Inflammatory macrophage treated with lipopolysaccharide for 1 hour (primary cell): Measurements from ENCODE around the gene TEDC1.

Source experiments
- DNase-seq, 2 donors: peaks; one replicate each; pipeline ENCODE4 v3.0.0-alpha.2; 2020 to 2022

TEDC1 gene

GRCh38 chr14:105527381-105527825 lies 36.4 kb downstream of the TEDC1 start:
- no peak for DNase-seq

DNA sequence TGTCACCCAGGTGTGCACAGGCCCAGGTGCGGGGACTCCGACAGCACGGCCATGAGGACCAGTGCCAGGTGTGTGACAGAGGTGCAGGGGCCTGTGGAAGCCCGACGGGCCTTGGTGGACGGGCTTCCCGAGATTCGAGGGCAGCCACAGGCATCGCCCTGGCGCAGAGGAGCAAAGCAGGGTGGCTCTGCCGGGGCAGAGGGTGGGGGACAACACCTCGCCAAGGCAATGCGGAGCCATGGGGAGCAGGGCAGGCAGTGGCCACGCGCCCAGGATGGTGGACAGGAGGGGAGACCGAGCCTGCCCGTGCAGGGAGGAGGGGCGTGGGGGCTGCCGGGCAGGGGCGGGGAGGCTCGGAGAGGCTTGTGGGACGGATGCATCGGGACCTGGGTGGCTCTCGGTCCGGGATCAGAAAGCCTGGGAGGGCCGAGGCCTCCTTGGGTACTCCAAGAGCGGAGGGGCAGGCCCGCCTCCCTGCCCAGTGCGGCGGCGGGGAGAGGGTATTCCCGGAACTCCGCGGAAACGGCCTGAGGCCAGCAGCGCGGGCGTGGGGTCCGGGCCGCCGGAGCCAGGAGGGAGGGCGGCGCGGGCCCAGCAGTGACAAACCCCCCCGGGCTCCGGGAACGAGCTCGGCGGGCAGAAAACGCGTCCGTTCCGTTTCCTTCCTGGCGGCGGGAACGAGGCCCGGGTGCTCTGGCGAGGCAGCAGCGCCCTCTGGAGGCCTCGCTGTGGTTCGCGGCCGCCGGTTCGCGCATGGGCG lies 37.0 kb downstream of the TEDC1 start:
- peak; percentile 41 to 70 for DNase-seq

GRCh38 chr14:105528586-105529318 lies 37.7 kb downstream of the TEDC1 start:
- DNase-seq: no peak

GRCh38 chr14:105529319-105529568 lies 38.2 kb downstream of the TEDC1 start:
- DNase-seq: no peak

DNA sequence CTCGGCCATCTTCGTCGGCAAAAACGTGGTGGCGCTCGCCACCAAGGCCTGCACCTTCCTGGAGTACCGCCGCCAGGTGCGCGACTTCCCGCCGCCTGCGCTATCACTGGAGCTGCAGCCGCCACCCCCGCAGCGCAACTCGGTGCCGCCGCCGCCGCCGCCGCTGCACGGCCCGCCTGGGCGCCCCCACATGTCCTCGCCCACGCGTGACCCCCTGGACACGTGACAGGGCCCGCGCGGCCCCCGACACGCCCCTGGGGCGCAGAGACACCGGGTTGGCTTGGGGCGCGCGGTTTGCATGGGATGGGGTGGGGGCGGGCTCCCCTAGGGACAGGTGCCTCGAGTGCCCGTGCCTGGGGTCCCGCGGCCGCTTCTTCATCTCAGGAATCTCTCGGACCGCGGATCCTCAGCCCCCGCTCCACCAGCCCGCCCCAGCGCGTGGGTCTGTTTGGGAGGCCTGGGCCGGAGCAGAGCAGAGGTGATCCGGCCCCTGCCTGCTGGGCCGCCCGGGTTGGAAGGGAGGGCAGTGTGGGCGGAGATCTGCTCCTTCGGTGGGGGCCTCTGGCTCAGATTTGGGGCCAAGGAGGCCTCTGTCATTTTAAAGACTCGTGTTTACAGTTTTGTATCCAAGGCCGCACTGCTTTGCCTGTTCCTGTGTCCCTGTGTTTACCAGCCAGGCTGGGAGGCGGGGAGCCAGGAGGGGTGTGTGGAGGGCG lies 38.7 kb downstream of the TEDC1 start:
- no peak for DNase-seq

- DNase-seq: no peak
Observed at GRCh38 chr14:105530285-105531087, 39.4 kb downstream of the TEDC1 start.

GRCh38 chr14:105531088-105531893 lies 40.2 kb downstream of the TEDC1 start:
- DNase-seq: no peak

GRCh38 chr14:105531894-105532623 lies 41.0 kb downstream of the TEDC1 start:
- no peak for DNase-seq

- DNase-seq: no peak
Observed at GRCh38 chr14:105532735-105533141, 41.7 kb downstream of the TEDC1 start.

- DNase-seq: no peak
Observed at GRCh38 chr14:105533391-105533790, 42.3 kb downstream of the TEDC1 start.

DNA sequence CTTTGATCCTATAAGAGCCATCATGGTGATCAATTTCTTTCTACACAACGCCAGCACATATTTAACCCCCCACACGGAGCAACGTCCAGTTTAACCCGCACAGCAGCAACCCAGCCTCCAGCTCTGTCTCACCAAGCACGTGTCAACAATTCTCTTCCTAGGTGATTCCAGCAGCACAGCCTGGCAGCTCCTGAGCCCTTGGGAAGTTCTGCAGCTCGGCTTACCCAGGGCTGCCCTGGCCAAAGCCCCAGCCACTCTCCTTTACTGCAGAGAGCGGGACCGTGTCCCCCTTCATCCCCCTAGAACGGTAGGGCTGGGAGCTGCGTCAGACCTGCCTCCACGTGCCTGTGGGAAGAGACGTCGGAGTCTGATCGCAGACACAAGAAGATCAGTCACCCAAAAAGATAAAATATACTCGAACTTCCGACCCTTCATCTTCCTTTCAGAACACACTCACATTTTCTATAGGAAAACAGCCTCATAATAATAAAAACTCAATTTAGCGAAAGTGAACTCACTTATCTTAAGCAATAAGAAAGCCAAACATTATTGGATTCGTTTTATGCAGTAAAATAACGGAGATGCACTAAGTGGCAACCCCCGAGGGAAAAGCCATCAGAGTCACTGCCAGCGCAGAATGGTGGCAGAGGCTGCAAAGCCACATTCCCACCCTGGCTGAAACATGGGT lies 42.9 kb downstream of the TEDC1 start:
- no peak for DNase-seq

DNA sequence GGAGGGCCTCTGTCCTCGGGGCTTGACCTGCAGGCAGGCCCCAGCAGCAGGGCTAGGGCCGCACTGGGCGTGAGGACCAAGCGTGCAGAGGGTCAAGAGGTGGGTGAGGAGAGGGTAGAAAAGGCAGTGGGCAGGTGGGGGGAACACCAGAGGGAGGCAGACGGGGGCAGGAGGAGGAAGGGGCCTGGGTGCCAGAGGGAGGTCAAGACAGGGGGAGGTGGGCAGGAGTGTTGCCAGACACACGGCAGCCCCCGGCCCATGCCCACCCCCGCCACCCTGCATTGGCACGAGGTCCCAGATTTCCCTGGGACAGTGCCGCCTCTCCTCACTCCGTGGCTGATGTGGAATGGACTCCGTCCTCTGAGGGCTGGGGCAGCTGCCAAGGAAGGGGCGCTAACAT lies 43.5 kb downstream of the TEDC1 start:
- DNase-seq: no peak

DNA sequence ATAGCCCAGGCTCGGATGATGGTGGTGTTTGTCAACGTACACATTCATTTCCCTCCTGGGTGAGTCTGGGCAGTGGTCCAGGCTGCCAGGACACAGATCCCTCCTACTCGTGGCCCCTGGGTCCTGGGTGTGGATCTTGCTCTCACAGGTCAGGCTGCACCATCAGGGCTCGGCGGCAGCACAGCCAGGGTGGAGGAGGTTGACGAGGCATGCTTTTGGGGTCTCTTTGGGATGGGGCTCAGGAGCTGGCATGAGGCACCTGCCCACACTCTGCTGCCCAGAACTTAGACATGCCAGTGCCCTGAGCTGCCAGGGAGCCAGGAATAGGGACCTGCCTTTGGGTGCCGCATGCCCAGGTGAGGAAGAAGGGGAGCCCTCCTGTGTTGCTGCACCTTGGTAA lies 45.0 kb downstream of the TEDC1 start:
- no peak for DNase-seq

GRCh38 chr14:105536691-105537579 lies 45.9 kb downstream of the TEDC1 start:
- DNase-seq: no peak

DNA sequence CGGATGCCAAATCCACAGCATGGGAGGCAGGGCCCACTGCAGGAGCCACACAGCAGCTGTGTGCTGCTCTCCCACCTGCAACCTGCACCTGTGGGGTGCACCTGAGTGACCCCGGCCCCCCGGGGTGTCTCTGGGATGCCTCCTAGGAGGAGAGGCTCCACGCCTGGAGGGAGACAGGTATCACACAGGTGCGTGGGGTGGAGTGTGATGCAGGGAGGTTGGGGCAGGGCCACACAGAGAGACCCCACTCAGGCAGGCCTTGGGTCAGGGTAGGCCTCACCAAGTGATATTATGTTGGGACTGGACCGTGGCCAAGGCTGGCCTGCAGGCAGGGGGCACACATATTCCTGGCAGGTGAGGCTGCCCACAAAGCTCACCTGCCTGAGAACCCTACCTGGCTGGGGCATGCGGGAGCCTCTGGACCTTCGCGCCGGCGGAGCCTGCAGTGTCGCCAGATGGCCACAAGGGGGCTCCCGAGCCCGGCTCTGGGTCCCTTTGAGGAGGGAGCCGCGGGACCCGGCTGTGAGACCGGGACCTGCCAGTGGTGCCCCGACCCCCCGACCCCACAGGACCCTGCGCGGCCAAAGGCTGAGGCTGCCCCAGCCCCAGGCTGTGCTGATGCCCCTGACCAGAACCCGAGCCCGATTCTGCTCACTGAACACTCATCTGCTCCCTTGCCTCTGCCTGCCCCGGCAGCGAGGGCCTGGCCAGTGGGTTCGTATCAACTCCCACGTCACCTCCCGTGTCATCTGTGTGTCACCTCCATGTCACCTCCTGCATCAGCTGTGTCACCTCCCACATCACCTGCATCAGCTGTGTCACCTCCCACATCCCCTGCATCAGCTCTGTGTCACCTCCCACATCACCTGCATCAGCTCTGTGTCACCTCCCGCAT lies 46.8 kb downstream of the TEDC1 start:
- peak in 1 of 2 donors; percentile 70 for DNase-seq

- no peak for DNase-seq
Observed at GRCh38 chr14:105538481-105539049, 47.5 kb downstream of the TEDC1 start.

DNA sequence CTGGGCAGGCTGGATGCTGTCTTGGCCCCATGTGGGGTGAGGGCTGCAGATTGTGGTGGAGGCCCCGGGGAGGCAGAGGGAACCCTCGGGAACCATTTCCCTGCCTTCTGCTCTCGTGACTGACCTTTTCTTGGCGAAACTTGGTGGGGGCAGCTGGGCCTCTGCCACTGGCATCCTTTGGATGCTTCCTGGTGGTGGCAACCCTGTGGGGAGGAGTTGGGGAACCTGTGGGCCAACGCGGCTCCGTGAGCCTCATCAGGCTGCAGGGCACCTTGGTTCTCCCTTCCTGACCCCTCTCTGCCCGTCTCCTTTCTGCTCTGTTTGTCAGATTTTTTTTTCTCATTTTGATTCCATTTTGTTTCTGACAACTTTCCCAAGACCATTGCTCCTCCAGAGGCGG lies 49.8 kb downstream of the TEDC1 start:
- no peak for DNase-seq

DNA sequence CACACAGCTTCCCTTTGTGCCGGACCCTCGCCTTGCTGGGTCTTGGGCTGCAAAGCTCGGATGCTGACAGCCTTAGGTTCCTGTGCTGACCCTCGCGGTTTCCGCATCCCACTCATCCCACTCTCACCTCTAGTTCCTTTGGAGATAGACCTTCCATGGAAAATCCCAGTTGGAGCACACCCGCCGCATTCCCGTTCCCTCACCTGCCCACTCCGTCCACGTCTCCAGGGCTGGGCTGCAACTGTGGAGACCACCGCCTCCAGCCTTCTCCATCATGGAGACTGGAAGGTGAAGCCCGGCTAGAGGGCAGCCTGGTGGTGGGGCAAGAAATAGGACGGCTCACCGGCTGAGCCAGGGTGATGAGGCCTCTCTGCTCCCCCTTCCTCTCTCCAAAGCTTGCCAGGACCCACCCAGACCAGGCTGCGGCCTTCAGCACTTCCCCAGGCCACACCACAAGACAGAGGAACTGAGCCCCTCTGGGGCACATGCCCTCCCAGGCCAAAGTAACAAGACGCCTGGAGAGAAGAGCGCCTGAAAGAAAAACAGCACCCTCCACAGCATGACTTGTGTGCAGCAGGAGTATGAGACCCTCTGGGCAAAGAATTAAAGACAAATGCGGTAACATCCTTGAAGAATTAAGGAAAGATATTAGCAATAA lies 50.3 kb downstream of the TEDC1 start:
- no peak for DNase-seq
